Measurements from ENCODE around the gene NTMT2. TPM values are rescaled to one million over a fixed set of nuclear protein-coding genes. Genes with fewer than 3 reads are reported as not detected.

NTMT2 gene
- total RNA-seq, 1 donor from 2014 or later = not detected

- Mint-ChIP-seq H3K9me3 (ENCODE audit: unreplicated experiment) (no peaks in the 10 kb centered on the region), H3K4me1 (ENCODE audit: unreplicated experiment) (no peaks in the 10 kb centered on the region), H3K4me3 (ENCODE audit: unreplicated experiment) (no peak overlapping the region), H3K36me3 (ENCODE audit: low read depth, unreplicated experiment) (no peaks in the 10 kb centered on the region), H3K27me3 (ENCODE audit: unreplicated experiment) (peaks cover 1% of the 10 kb centered on the region), H3K27ac (ENCODE audit: unreplicated experiment) (no peak overlapping the region)
- DNase-seq (ENCODE audit: low spot score) = no peak
- no peak for TF ChIP-seq CTCF (IDR thresholded peaks at IDR 0.05; ENCODE audit: unreplicated experiment)
Measured at GRCh38 chr1:170114906-170115305, 30.9 kb upstream of the NTMT2 start.

- no peak for DNase-seq (ENCODE audit: low spot score)
- TF ChIP-seq CTCF (IDR thresholded peaks at IDR 0.05; ENCODE audit: unreplicated experiment) = no peak
- Mint-ChIP-seq H3K27me3 (ENCODE audit: unreplicated experiment) (no peaks in the 10 kb centered on the region), H3K4me1 (ENCODE audit: unreplicated experiment) (no peaks in the 10 kb centered on the region), H3K4me3 (ENCODE audit: unreplicated experiment) (no peak overlapping the region), H3K36me3 (ENCODE audit: low read depth, unreplicated experiment) (no peaks in the 10 kb centered on the region), H3K9me3 (ENCODE audit: unreplicated experiment) (no peaks in the 10 kb centered on the region), H3K27ac (ENCODE audit: unreplicated experiment) (no peak overlapping the region)
Measured at GRCh38 chr1:170122366-170122765, 23.4 kb upstream of the NTMT2 start.

GRCh38 chr1:170125269-170125668 is 20.5 kb upstream of the NTMT2 start:
- Mint-ChIP-seq H3K27ac (ENCODE audit: unreplicated experiment) (no peak overlapping the region), H3K36me3 (ENCODE audit: low read depth, unreplicated experiment) (no peaks in the 10 kb centered on the region), H3K4me3 (ENCODE audit: unreplicated experiment) (no peak overlapping the region), H3K4me1 (ENCODE audit: unreplicated experiment) (no peaks in the 10 kb centered on the region), H3K9me3 (ENCODE audit: unreplicated experiment) (no peaks in the 10 kb centered on the region), H3K27me3 (ENCODE audit: unreplicated experiment) (no peaks in the 10 kb centered on the region)
- no peak for TF ChIP-seq CTCF (IDR thresholded peaks at IDR 0.05; ENCODE audit: unreplicated experiment)
- DNase-seq (ENCODE audit: low spot score) = no peak

GRCh38 chr1:170126696-170127095 is 19.1 kb upstream of the NTMT2 start:
- H3K4me1 Mint-ChIP-seq (ENCODE audit: unreplicated experiment) = no peaks in the 10 kb centered on the region
- TF ChIP-seq CTCF (IDR thresholded peaks at IDR 0.05; ENCODE audit: unreplicated experiment) = no peak
- no peak overlapping the region for H3K27ac Mint-ChIP-seq (ENCODE audit: unreplicated experiment)
- no peak overlapping the region for H3K4me3 Mint-ChIP-seq (ENCODE audit: unreplicated experiment)
- no peaks in the 10 kb centered on the region for H3K36me3 Mint-ChIP-seq (ENCODE audit: low read depth, unreplicated experiment)
- H3K27me3 Mint-ChIP-seq (ENCODE audit: unreplicated experiment) = no peaks in the 10 kb centered on the region
- H3K9me3 Mint-ChIP-seq (ENCODE audit: unreplicated experiment) = no peaks in the 10 kb centered on the region
- DNase-seq (ENCODE audit: low spot score) = no peak

GRCh38 chr1:170131450-170131849 is 14.3 kb upstream of the NTMT2 start:
- no peak for TF ChIP-seq CTCF (IDR thresholded peaks at IDR 0.05; ENCODE audit: unreplicated experiment)
- H3K4me1 Mint-ChIP-seq (ENCODE audit: unreplicated experiment) = no peaks in the 10 kb centered on the region
- no peak overlapping the region for H3K27ac Mint-ChIP-seq (ENCODE audit: unreplicated experiment)

More at GRCh38 chr1:170131450-170131849, 14.3 kb upstream of the NTMT2 start:
- Mint-ChIP-seq H3K9me3 (ENCODE audit: unreplicated experiment) (no peaks in the 10 kb centered on the region), H3K27me3 (ENCODE audit: unreplicated experiment) (no peaks in the 10 kb centered on the region), H3K36me3 (ENCODE audit: low read depth, unreplicated experiment) (no peaks in the 10 kb centered on the region), H3K4me3 (ENCODE audit: unreplicated experiment) (no peak overlapping the region)
- DNase-seq (ENCODE audit: low spot score) = no peak
